Testis (tissue), 3 donors: ENCODE measurements around the gene CTIF. TPM values are rescaled to one million over a fixed set of nuclear protein-coding genes. Genes with fewer than 3 reads are reported as not detected.

ENCODE experiments used
- DNase-seq: peaks from one replicate; pipeline ENCODE4 v3.0.0-alpha.2; 2019
- H3K27ac ChIP-seq, 2 donors: fragments of 200-600 bp; sonication (generic); one replicate each; pipeline ENCODE4 v1.5.1; 2019
- H3K27me3 ChIP-seq: fragments of 200-600 bp; sonication (generic); one replicate; pipeline ENCODE4 v1.5.1; 2019
- H3K36me3 ChIP-seq: fragments of 200-600 bp; sonication (generic); one replicate; pipeline ENCODE4 v1.5.1; 2017; ENCODE audit warnings: low read depth; ENCODE audit errors: missing control alignments
- H3K4me1 ChIP-seq: fragments of 200-600 bp; sonication (generic); one replicate; pipeline ENCODE4 v1.5.1; 2019
- H3K4me3 ChIP-seq, 2 donors: fragments of 200-600 bp; sonication (generic); one replicate each; pipeline ENCODE4 v1.5.1; 2017 to 2019
- H3K9me3 ChIP-seq: fragments of 200-600 bp; sonication (generic); one replicate; pipeline ENCODE4 v1.5.1; 2017
- CTCF ChIP-seq, 3 experiments: fragments of 450-650 bp in 2 of 3; fragments of 200-600 bp in 1 of 3; sonication (generic) in 1 of 3; IDR thresholded peaks; one replicate each; pipeline ENCODE4 v1.5.1; 2016 to 2019; ENCODE audit warnings: antibody characterized with exemption in 3 of 3, mild to moderate bottlenecking in 2 of 3, moderate library complexity in 1 of 3
- POLR2A ChIP-seq: fragments of 450-650 bp; IDR thresholded peaks from one replicate; pipeline ENCODE4 v1.6.1; 2017; ENCODE audit warnings: antibody characterized with exemption, mild to moderate bottlenecking, moderate library complexity
- WGBS, 2 donors: methylation state at CpG; one replicate each; pipeline ENCODE4 v1.1.5; 2018; 5-methylcytosine and 5-hydroxymethylcytosine counted together
- intact Hi-C: fragments of 100-400 bp; cut with DNase I; formaldehyde crosslinking; loops from one replicate; pipeline ENCODE4 v1.15.1; 2023; ENCODE audit warnings: low total_unique reads
- polyA plus RNA-seq: library from polyadenylated mRNA; stranded (reverse); fragments of 350-450 nt; fragmentation: Illumina TruSeq; extraction: RNeasy Lipid Tissue Mini Kit (QIAGEN cat#74804); gene quantifications from one replicate; pipeline ENCODE4 v1.2.3, GENCODE V29; 2014; ENCODE audit warnings: low read depth, low replicate concordance; ENCODE audit not compliant: insufficient read depth
- total RNA-seq, 2 donors: library from RNA; depleted of rRNA; stranded (reverse); fragments of >200 nt; gene quantifications; one replicate each; pipeline ENCODE4 v1.2.3, GENCODE V29; 2016

The CTIF gene
- total and polyA plus RNA-seq, 3 donors from 2014 or later: 33.8 to 41.5 (median 35.6) TPM

- Histone ChIP-seq H3K9me3 (no peaks in the 10 kb centered on the region), H3K4me1 (no peaks in the 10 kb centered on the region), H3K36me3 (no peaks in the 10 kb centered on the region), H3K27me3 (no peaks in the 10 kb centered on the region), H3K4me3 (no peak overlapping the region), H3K27ac (no peak overlapping the region)
- no peak for DNase-seq
- intact Hi-C loops: no loop called here
- TF ChIP-seq CTCF (IDR thresholded peaks at IDR 0.05) (no peak), POLR2A (no peak)
Measured at GRCh38 chr18:48525671-48526070, 13.2 kb upstream of the CTIF start.

- Histone ChIP-seq H3K27me3 (no peaks in the 10 kb centered on the region), H3K9me3 (no peaks in the 10 kb centered on the region), H3K36me3 (no peaks in the 10 kb centered on the region), H3K4me3 (no peak overlapping the region), H3K27ac (no peak overlapping the region), H3K4me1 (no peaks in the 10 kb centered on the region)
- intact Hi-C loops: no loop called here
- no peak for DNase-seq
- TF ChIP-seq POLR2A: no peak
- no peak for TF ChIP-seq CTCF (IDR thresholded peaks at IDR 0.05)
- WGBS, 2 donors: 93 to 96% methylated on average over 4 of the region's 4 CpGs
Measured at GRCh38 chr18:48527461-48527860, 11.4 kb upstream of the CTIF start.

- H3K4me3 ChIP-seq: no peak overlapping the region
- WGBS, 2 donors: 73 to 74% methylated on average over 5 of the region's 5 CpGs
- H3K27ac ChIP-seq: no peak overlapping the region
- no peaks in the 10 kb centered on the region for H3K36me3 ChIP-seq
- no peak for DNase-seq
- H3K27me3 ChIP-seq: no peaks in the 10 kb centered on the region
- no peaks in the 10 kb centered on the region for H3K9me3 ChIP-seq
- TF ChIP-seq POLR2A: no peak
- TF ChIP-seq CTCF (IDR thresholded peaks at IDR 0.05): no peak
- intact Hi-C loops: no loop called here
- no peaks in the 10 kb centered on the region for H3K4me1 ChIP-seq
Measured at GRCh38 chr18:48528861-48529260, 10.0 kb upstream of the CTIF start.

GRCh38 chr18:48529796-48530195 lies 9.0 kb upstream of the CTIF start:
- 81 to 84% methylated on average over 2 of the region's 2 CpGs for WGBS, 2 donors
- intact Hi-C loops: no loop called here
- Histone ChIP-seq H3K27me3 (no peaks in the 10 kb centered on the region), H3K36me3 (no peaks in the 10 kb centered on the region), H3K4me3 (no peak overlapping the region), H3K27ac (no peak overlapping the region), H3K4me1 (peaks cover 8% of the 10 kb centered on the region), H3K9me3 (no peaks in the 10 kb centered on the region)
- DNase-seq: no peak
- TF ChIP-seq POLR2A (no peak), CTCF (IDR thresholded peaks at IDR 0.05) (no peak)

GRCh38 chr18:48530399-48531081 lies 8.3 kb upstream of the CTIF start:
- Histone ChIP-seq H3K27me3 (no peaks in the 10 kb centered on the region), H3K4me3 (no peak overlapping the region), H3K36me3 (no peaks in the 10 kb centered on the region), H3K9me3 (no peaks in the 10 kb centered on the region), H3K27ac (no peak overlapping the region), H3K4me1 (peaks cover 15% of the 10 kb centered on the region)
- intact Hi-C loops: no loop called here
- no peak for DNase-seq
- no peak for TF ChIP-seq CTCF (IDR thresholded peaks at IDR 0.05)
- WGBS, 2 donors: 82 to 88% methylated on average over 3 of the region's 3 CpGs
